Gastrocnemius medialis (tissue), 4 donors: Measurements from ENCODE around the gene UCK1.
A peak's percentile ranks its signal among the peaks of the same experiment; 100 is the strongest.

Source experiments
- POLR2A ChIP-seq, 2 donors: fragments of 450-650 bp; IDR thresholded peaks; one replicate each; pipeline ENCODE4 v1.6.1; 2017; ENCODE audit warnings: antibody characterized with exemption in 2 of 2, mild to moderate bottlenecking in 2 of 2, moderate library complexity in 2 of 2
- TF ChIP-seq, protein P1 (sequence below), 5 experiments: fragments of 450-650 bp in 3 of 5; fragments of 200-600 bp in 2 of 5; sonication (generic) in 2 of 5; IDR thresholded peaks in 4 of 5; conservative IDR thresholded peaks in 1 of 5; 1 replicate in 4 of 5; 2 replicates in 1 of 5; pipeline ENCODE4 v1.5.1; 2016 to 2019; ENCODE audit warnings: antibody characterized with exemption in 5 of 5, mild to moderate bottlenecking in 3 of 5, moderate library complexity in 3 of 5

DNA sequence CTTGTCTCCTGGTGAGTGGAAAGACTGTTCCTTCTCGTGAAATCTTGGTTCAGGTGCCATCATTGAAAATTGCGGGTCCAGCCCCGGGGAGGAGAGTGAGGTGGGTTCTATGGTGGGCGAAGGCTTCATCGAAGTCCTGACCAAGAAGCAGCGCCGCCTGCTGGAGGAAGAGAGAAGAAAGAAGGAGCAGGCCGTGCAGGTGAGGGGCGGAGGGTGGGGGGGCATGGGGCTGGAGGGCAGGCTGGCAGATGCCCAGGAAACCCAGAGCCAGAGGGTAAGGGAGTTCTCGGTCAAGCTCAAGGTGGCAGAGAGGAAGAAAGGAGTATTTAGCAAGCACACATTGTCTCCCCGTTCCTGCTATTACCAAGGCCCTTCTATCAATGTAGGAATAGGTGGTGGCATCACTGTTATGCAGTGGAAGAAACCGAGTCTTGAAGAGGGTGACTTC is 52.6 kb downstream of the UCK1 start:
- TF ChIP-seq, protein P1, sequence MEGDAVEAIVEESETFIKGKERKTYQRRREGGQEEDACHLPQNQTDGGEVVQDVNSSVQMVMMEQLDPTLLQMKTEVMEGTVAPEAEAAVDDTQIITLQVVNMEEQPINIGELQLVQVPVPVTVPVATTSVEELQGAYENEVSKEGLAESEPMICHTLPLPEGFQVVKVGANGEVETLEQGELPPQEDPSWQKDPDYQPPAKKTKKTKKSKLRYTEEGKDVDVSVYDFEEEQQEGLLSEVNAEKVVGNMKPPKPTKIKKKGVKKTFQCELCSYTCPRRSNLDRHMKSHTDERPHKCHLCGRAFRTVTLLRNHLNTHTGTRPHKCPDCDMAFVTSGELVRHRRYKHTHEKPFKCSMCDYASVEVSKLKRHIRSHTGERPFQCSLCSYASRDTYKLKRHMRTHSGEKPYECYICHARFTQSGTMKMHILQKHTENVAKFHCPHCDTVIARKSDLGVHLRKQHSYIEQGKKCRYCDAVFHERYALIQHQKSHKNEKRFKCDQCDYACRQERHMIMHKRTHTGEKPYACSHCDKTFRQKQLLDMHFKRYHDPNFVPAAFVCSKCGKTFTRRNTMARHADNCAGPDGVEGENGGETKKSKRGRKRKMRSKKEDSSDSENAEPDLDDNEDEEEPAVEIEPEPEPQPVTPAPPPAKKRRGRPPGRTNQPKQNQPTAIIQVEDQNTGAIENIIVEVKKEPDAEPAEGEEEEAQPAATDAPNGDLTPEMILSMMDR (IDR thresholded peaks at IDR 0.05 in 4 of 5, conservative IDR thresholded peaks at IDR 0.05 in 1 of 5), result peak in 4 of 5 experiments; percentile 40 to 66 (median 48)
- no peak for TF ChIP-seq POLR2A (IDR thresholded peaks at IDR 0.05)
